Endometrial microvascular endothelial cells (primary cell): ENCODE measurements around the gene TMEM168. TPM values are rescaled to one million over a fixed set of nuclear protein-coding genes. Genes with fewer than 3 reads are reported as not detected.
"Not testable (repeated sequence)": the region's sequence is repeated elsewhere in the genome, so short reads cannot be mapped to it uniquely, and the experiment has no call there.

Source experiments
- in situ Hi-C: cut with HindIII; loops from 2 replicates; pipeline ENCODE4 v1.10.0; 2017; ENCODE audit warnings: low sequenced_read_pairs, low pct_unique_long_range_greater_than_20kb; ENCODE audit errors: inconsistent ontology term
- total RNA-seq: library from RNA; depleted of rRNA; stranded (reverse); fragments of >200 nt; gene quantifications from one replicate; pipeline ENCODE4 v1.2.3, GENCODE V29; 2015; ENCODE audit errors: inconsistent ontology term

The TMEM168 gene
- total RNA-seq, result 19.1 TPM

GRCh38 chr7:112789817-112790585 is at the start of gene TMEM168:
TSS of gene TMEM168 (minus strand) at chr7:112790393. CDS start at chr7:112784825, 5,568 bp downstream.
- in situ Hi-C loops, result no loop called here

- in situ Hi-C loops, result not testable (repeated sequence)
These were observed 45.7 kb upstream of the TMEM168 start for GRCh38 chr7:112835928-112836327.

GRCh38 chr7:112833082-112833481 is 42.9 kb upstream of the TMEM168 start:
- in situ Hi-C loops, result no loop called here

- in situ Hi-C loops, result no loop called here
These were observed 40.6 kb upstream of the TMEM168 start for GRCh38 chr7:112830769-112831168.

- in situ Hi-C loops, result no loop called here
These were observed 38.5 kb upstream of the TMEM168 start for GRCh38 chr7:112828696-112829095.

GRCh38 chr7:112821345-112821744 is 31.2 kb upstream of the TMEM168 start:
- in situ Hi-C loops, result no loop called here

- in situ Hi-C loops, result no loop called here
These were observed 29.3 kb upstream of the TMEM168 start for GRCh38 chr7:112819536-112819935.

GRCh38 chr7:112806156-112806555 is 16.0 kb upstream of the TMEM168 start:
- in situ Hi-C loops, result no loop called here

- in situ Hi-C loops, result no loop called here
These were observed 12.2 kb upstream of the TMEM168 start for GRCh38 chr7:112802406-112802805.

GRCh38 chr7:112800486-112800885 is 10.3 kb upstream of the TMEM168 start:
- in situ Hi-C loops, result no loop called here

GRCh38 chr7:112799448-112800120 is 9.4 kb upstream of the TMEM168 start:
- in situ Hi-C loops, result no loop called here

GRCh38 chr7:112798274-112799159 is 8.3 kb upstream of the TMEM168 start:
- in situ Hi-C loops, result no loop called here

GRCh38 chr7:112796552-112796951 is 6.4 kb upstream of the TMEM168 start:
- in situ Hi-C loops, result not testable (repeated sequence)

GRCh38 chr7:112792441-112792840 is 2.2 kb upstream of the TMEM168 start:
- in situ Hi-C loops, result no loop called here

GRCh38 chr7:112791465-112792168 is 1.4 kb upstream of the TMEM168 start:
- in situ Hi-C loops, result no loop called here

- in situ Hi-C loops, result no loop called here
These were observed 402 bp upstream of the TMEM168 start for GRCh38 chr7:112790586-112791003.

GRCh38 chr7:112789453-112789816 is 758 bp downstream of the TMEM168 start:
- in situ Hi-C loops, result no loop called here

GRCh38 chr7:112788778-112789343 is 1.3 kb downstream of the TMEM168 start:
- in situ Hi-C loops, result no loop called here

- in situ Hi-C loops, result no loop called here
These were observed 5.6 kb downstream of the TMEM168 start for GRCh38 chr7:112784603-112785002.
